ENCODE measurements around the gene C9.

DNA sequence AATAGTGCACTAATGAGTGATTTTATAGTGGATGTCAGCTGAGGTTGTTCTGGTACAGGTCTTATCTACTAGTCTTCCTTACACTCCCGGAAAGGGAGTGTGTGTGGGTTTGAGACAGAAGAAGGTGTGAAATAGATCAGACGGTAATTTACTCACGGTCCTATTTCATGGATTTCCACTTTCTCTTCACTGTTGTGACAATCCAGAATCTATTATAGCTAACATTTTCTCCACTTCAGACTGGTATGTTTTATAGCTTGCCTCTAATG is 7.0 kb upstream of the C9 start:
- TF ChIP-seq, protein P1, sequence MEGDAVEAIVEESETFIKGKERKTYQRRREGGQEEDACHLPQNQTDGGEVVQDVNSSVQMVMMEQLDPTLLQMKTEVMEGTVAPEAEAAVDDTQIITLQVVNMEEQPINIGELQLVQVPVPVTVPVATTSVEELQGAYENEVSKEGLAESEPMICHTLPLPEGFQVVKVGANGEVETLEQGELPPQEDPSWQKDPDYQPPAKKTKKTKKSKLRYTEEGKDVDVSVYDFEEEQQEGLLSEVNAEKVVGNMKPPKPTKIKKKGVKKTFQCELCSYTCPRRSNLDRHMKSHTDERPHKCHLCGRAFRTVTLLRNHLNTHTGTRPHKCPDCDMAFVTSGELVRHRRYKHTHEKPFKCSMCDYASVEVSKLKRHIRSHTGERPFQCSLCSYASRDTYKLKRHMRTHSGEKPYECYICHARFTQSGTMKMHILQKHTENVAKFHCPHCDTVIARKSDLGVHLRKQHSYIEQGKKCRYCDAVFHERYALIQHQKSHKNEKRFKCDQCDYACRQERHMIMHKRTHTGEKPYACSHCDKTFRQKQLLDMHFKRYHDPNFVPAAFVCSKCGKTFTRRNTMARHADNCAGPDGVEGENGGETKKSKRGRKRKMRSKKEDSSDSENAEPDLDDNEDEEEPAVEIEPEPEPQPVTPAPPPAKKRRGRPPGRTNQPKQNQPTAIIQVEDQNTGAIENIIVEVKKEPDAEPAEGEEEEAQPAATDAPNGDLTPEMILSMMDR (conservative IDR thresholded peaks at IDR 0.05; ENCODE audit: low read depth, low read length): no peak
- TF ChIP-seq POLR2A (IDR thresholded peaks at IDR 0.05; ENCODE audit: low read depth, low read length) (no peak), RAD21 (IDR thresholded peaks at IDR 0.05; ENCODE audit: low read length) (no peak), MAFK (IDR thresholded peaks at IDR 0.05; ENCODE audit: low read depth, low read length) (no peak), RCOR1 (IDR thresholded peaks at IDR 0.05; ENCODE audit: insufficient replicate concordance, low read length) (no peak)
- TF ChIP-seq, protein P2, sequence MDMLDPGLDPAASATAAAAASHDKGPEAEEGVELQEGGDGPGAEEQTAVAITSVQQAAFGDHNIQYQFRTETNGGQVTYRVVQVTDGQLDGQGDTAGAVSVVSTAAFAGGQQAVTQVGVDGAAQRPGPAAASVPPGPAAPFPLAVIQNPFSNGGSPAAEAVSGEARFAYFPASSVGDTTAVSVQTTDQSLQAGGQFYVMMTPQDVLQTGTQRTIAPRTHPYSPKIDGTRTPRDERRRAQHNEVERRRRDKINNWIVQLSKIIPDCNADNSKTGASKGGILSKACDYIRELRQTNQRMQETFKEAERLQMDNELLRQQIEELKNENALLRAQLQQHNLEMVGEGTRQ (IDR thresholded peaks at IDR 0.05; ENCODE audit: low read depth, low read length): no peak
